H1 (cell line): Measurements from ENCODE around the gene FAM83C.

Experiments used
- ATF3 ChIP-seq: IDR thresholded peaks from 2 replicates; pipeline ENCODE4 v1.6.1; 2011; ENCODE audit warnings: low read depth, mild to moderate bottlenecking, low read length; ENCODE audit not compliant: insufficient read depth
- CBX5 ChIP-seq: fragments of 300-800, 300-1000 bp; sonication (generic); IDR thresholded peaks from 2 replicates; pipeline ENCODE4 v1.7.1; 2016; ENCODE audit warnings: antibody characterized with exemption, low read length, low read depth
- CTCF ChIP-seq, 3 experiments: IDR thresholded peaks; 1 replicate in 2 of 3; 2 replicates in 1 of 3; pipeline versions ENCODE4 v1.5.1 to v1.6.1; 2011; ENCODE audit warnings: low read length in 3 of 3, mild to moderate bottlenecking in 3 of 3, inconsistent platforms in 2 of 3, low read depth in 1 of 3, moderate library complexity in 1 of 3; ENCODE audit not compliant: insufficient read depth in 1 of 3; ENCODE audit errors: control extremely low read depth in 1 of 3
- EZH2 ChIP-seq: fragments of 200-600 bp; sonication (generic); IDR thresholded peaks from 2 replicates; pipeline ENCODE4 v1.7.1; 2012; ENCODE audit warnings: low read depth, mild to moderate bottlenecking, moderate library complexity, low read length, inconsistent platforms; ENCODE audit not compliant: severe bottlenecking
- GABPA ChIP-seq: IDR thresholded peaks from 2 replicates; pipeline ENCODE4 v1.6.1; 2011; ENCODE audit warnings: mild to moderate bottlenecking, low read length, moderate library complexity, borderline replicate concordance; ENCODE audit not compliant: insufficient read depth
- GTF2F1 ChIP-seq: IDR thresholded peaks from 2 replicates; pipeline ENCODE4 v1.6.1; 2012; ENCODE audit warnings: low read depth, low read length, improper control_type of control experiment, borderline replicate concordance
- MAX ChIP-seq: IDR thresholded peaks from 2 replicates; pipeline ENCODE4 v1.6.1; 2012; ENCODE audit warnings: inconsistent platforms
- POLR2A ChIP-seq, 2 experiments: IDR thresholded peaks; 1 replicate in 1 of 2; 2 replicates in 1 of 2; pipeline ENCODE4 v1.6.1; 2011; ENCODE audit warnings: low read depth in 2 of 2, low read length in 2 of 2, mild to moderate bottlenecking in 2 of 2; ENCODE audit errors: control extremely low read depth in 1 of 2
- POLR2AphosphoS5 ChIP-seq: IDR thresholded peaks from 2 replicates; pipeline ENCODE4 v1.6.1; 2011; ENCODE audit warnings: low read depth, low read length
- SUZ12 ChIP-seq: fragments of 200-600 bp; sonication (generic); IDR thresholded peaks from 2 replicates; pipeline ENCODE4 v1.6.1; 2012; ENCODE audit warnings: mild to moderate bottlenecking, inconsistent platforms, low read length, moderate library complexity, mixed read lengths
- TAF1 ChIP-seq: IDR thresholded peaks from 2 replicates; pipeline ENCODE4 v1.6.1; 2011; ENCODE audit warnings: mild to moderate bottlenecking, low read depth, low read length
- TAF7 ChIP-seq: optimal IDR thresholded peaks from 2 replicates; pipeline ENCODE3; 2011; ENCODE audit warnings: low read depth, mild to moderate bottlenecking, inconsistent platforms, low read length, moderate library complexity, borderline replicate concordance
- USF2 ChIP-seq: IDR thresholded peaks from 2 replicates; pipeline ENCODE4 v1.6.1; 2011; ENCODE audit warnings: low read length, improper control_type of control experiment
- ZNF274 ChIP-seq: IDR thresholded peaks from 2 replicates; pipeline ENCODE4 v1.7.0; 2012; ENCODE audit warnings: low read length, borderline replicate concordance; ENCODE audit errors: extremely low read depth

- TF ChIP-seq ZNF274 (no peak), CTCF (IDR thresholded peaks at IDR 0.05; ENCODE audit: control extremely low read depth in 1 of 3, insufficient read depth in 1 of 3, low read depth in 1 of 3, low read length in 3 of 3) (no peak), SUZ12 (no peak), POLR2AphosphoS5 (no peak), CBX5 (no peak), GTF2F1 (no peak), TAF7 (no peak), USF2 (no peak), TAF1 (no peak), ATF3 (no peak), POLR2A (IDR thresholded peaks at IDR 0.05; ENCODE audit: control extremely low read depth in 1 of 2, low read depth in 2 of 2, low read length in 2 of 2) (no peak), MAX (no peak), EZH2 (no peak), GABPA (no peak)
Observed at GRCh38 chr20:35328095-35328685, 36.0 kb upstream of the FAM83C start.
